HPDE6-E6E7 (cell line): ENCODE measurements around the gene DXO.
"Not testable (repeated sequence)": the region's sequence is repeated elsewhere in the genome, so short reads cannot be mapped to it uniquely, and the experiment has no call there.

Experiments used
- DNase-seq: peaks from one replicate; pipeline ENCODE4 v3.0.0; 2011; ENCODE audit warnings: missing footprints; ENCODE audit errors: extremely low spot score

The DXO gene

GRCh38 chr6:31971993-31972708, at the start of gene DXO:
TSS of gene DXO (minus strand) at chr6:31972138. CDS start at chr6:31971675, 463 bp downstream.
- DNase-seq = peak; percentile 98

- not testable (repeated sequence) for DNase-seq
These were observed 42.6 kb upstream of the DXO start, which contains the start of gene C4B for GRCh38 chr6:32014547-32014946. TSS of gene C4B (plus strand) at chr6:32014795. CDS start at chr6:32014846, 51 bp downstream.

DNA sequence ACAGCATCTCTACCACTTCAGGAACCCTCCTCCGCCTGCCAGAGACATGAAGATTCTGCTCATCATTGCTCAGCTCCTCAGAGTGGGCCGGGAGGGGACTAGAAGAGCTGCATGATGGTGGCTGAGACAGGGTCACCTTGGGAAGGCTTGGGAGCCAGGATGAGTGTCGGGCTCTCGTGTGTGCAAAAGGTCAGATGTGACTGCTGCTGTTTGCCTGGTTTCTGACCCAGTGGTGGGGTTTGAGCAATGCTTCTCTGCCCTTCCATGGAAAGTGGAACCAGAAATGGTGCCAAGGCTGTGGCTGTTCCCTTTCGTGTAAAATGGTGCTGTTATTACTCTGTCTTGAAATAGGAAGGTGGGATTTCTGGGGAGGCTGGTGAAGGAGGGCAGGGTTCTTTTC, 41.8 kb upstream of the DXO start:
- DNase-seq = not testable (repeated sequence)

- DNase-seq = not testable (repeated sequence)
These were observed 41.1 kb upstream of the DXO start for GRCh38 chr6:32012941-32013617.

DNA sequence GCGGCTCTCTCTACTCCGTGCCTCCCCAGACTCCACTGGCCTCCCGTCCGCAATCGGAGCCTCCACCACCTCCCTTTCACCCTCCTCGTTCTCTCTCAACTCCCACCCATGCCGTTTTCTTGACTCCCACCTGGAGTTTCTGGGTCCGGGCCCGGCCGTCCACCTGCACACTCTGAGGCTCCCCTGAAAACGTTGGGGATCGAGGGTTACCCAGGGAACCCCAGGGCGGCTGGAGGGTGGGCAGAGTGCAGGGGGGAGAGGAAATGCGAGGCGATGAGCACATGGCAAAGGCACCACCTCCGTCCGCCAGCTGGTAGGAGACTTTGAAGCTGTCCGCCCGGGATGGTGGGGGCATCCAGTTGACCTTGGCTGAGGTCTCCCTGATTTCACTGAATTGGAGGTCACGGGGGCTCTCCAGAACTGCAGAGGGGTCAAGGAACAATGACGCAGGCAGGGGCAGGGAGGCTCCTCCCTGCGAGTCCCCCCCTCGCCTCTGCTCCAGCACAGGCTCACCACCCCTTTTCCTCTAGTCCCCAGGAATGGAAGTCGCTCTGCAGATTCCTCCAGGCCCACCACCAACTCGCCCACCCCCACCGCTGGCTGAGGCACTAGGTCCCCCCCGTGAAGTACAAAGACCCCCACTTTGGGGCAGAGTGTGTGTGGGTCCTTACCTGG, 39.1 kb upstream of the DXO start:
- not testable (repeated sequence) for DNase-seq

DNA sequence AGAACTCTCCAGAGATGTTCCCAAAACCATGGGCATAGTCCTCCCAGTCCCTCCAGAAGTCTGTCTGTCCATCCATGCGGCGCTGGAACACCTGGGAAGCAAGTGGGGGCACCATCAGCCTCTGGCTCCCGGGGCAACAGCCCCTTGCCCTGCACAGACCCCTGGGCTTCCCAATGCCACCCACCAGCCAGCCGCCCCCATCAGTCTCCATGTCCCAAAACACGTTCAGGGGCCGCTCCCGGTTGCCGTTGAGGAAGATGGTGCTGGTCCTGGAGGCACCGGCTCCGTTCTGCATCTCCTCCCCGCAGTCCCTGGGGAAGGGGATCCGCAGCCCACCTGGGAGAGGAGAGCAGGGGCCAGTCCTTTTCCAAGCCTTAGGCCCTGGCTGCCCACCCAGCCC, 37.6 kb upstream of the DXO start:
- DNase-seq = not testable (repeated sequence)

DNA sequence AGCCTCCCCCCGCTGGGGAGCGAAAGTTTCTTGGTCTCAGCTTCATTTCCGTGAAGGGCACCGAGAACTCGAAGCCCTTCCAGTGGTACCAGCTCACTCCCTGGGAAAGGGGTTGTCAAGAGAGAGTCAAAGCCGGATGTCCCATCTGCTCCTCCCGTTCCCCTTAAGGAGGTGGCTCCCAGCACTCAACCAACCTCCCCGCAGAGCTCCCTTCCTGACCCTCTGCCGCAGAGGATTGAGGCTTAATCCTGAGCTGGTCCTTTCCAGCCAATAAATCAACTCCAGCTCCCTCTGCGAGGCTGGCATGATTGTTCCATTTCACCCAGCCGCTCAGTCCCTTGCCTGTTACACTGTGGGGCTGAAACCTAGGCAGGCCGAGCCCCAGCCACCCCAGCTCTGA, 36.7 kb upstream of the DXO start:
- not testable (repeated sequence) for DNase-seq

GRCh38 chr6:32008037-32008436, 36.1 kb upstream of the DXO start:
- not testable (repeated sequence) for DNase-seq

GRCh38 chr6:32007086-32007485, 35.1 kb upstream of the DXO start:
- DNase-seq = not testable (repeated sequence)

GRCh38 chr6:32005991-32006529, 34.1 kb upstream of the DXO start:
- not testable (repeated sequence) for DNase-seq

GRCh38 chr6:32005538-32005880, 33.6 kb upstream of the DXO start:
- not testable (repeated sequence) for DNase-seq

DNA sequence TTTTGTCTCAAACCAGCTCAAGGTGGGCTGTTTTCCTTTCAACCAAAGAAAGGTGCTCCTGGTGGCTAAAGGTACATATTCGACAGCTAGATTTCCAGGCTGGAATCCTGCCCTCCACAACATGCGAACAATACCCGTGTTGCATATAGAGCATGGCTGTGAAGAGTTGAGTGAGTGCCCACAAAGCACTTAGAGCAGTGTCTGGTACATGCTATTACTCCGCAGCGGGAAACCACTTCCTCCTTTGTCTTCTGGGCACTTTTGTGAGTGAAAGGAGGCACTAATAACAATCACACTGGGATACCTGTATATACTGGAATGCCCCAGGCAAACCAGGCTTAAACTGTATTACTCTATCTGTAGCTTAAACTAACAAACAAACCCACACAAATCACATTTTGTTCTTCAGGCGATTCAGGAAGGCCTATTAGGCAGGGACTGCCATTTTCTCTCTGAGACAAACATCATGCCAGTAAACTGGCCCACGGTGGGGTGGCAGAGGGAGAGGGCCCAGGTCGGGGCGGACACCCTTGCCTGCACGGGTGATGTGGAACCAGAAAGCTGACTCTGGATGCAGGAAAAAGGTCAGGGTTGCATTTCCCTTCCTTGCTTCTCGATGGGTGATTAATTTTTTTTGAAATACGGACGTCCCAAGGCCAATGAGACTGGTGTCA, 33.1 kb upstream of the DXO start:
- DNase-seq = not testable (repeated sequence)

GRCh38 chr6:32004393-32004792, 32.5 kb upstream of the DXO start:
- DNase-seq = not testable (repeated sequence)

DNA sequence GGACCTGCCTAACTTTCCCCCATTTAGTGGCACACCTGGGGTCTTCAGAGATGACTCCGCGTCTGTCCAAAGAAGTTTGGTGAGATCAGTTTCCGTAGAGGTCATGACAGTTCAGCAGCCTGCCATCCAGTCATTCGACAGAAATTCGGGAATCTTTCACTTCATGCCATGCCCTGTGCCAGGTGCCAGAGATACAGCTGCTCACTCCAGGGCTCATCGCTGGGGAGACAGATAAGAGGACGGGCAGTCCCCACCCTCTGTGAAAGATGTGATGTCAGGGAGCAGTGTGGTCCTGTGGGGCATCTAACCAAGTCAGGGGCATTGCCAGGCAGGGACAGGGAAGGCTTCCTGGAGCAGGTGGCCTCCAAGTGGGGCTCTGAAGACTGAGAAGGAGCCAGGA, 31.4 kb upstream of the DXO start:
- not testable (repeated sequence) for DNase-seq

- not testable (repeated sequence) for DNase-seq
These were observed 30.8 kb upstream of the DXO start for GRCh38 chr6:32002546-32003268.

- DNase-seq = not testable (repeated sequence)
These were observed 24.4 kb upstream of the DXO start for GRCh38 chr6:31996385-31996784.

GRCh38 chr6:31994421-31994820, 22.5 kb upstream of the DXO start:
- not testable (repeated sequence) for DNase-seq

DNA sequence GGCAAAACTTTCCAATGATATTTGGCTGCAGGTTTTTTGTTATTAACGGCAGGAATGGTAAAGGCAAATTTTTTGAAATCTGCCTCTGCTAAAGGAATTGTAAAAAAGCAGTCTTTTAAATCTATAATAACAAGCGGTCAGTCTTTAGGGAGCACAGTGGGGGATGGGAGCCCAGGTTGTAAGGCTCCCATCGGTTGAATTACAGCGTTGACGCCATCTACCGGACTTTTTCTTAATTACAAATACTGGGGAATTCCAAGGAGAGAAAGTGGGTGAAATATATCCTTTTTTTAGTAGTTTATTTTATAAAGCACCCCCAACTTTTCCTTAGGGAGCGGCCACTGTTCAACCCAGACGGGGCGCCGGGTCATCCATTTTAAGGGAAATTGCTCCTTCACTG, 17.4 kb upstream of the DXO start:
- not testable (repeated sequence) for DNase-seq

DNA sequence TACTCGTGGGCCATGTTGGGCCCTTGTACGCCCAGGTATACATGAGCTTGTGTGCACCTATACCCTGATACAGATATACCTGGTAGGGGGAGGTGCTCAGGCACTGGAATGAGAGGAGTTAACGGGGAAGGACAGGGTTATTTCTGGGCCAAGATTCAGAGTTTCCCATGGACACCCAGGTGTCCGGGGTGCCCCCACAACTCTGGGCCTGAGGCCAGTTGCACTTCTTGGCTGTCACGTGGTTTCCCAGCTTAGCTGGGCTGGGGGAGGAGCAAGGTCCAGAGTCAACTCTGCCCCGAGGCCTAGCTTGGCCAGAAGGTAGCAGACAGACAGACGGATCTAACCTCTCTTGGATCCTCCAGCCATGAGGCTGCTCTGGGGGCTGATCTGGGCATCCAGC, 9.8 kb upstream of the DXO start, which contains the start of gene C4A:
Gene C4A, plus strand, starts transcription at position 314 of the 400 bp plus-strand sequence. Its CDS starts 51 bp downstream, at position 365.
- DNase-seq = not testable (repeated sequence)

DNA sequence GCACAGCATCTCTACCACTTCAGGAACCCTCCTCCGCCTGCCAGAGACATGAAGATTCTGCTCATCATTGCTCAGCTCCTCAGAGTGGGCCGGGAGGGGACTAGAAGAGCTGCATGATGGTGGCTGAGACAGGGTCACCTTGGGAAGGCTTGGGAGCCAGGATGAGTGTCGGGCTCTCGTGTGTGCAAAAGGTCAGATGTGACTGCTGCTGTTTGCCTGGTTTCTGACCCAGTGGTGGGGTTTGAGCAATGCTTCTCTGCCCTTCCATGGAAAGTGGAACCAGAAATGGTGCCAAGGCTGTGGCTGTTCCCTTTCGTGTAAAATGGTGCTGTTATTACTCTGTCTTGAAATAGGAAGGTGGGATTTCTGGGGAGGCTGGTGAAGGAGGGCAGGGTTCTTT, 9.1 kb upstream of the DXO start:
- DNase-seq = not testable (repeated sequence)
